ENCODE results near the gene GLRX3.
"Not testable (repeated sequence)": the region's sequence is repeated elsewhere in the genome, so short reads cannot be mapped to it uniquely, and the experiment has no call there.

GLRX3 gene

GRCh38 chr10:130136226-130137089 lies at the start of gene GLRX3:
Gene GLRX3, plus strand, starts transcription at chr10:130136391. Its CDS starts 30 bp downstream, at chr10:130136421.
- in situ Hi-C loops (cut with HindIII; ENCODE audit: low sequenced_read_pairs): no loop called here

- in situ Hi-C loops (cut with HindIII; ENCODE audit: low sequenced_read_pairs): not testable (repeated sequence)
These were observed 45.6 kb upstream of the GLRX3 start for GRCh38 chr10:130090565-130090964.

GRCh38 chr10:130099344-130099743 lies 36.8 kb upstream of the GLRX3 start:
- in situ Hi-C loops (cut with HindIII; ENCODE audit: low sequenced_read_pairs): no loop called here

- in situ Hi-C loops (cut with HindIII; ENCODE audit: low sequenced_read_pairs): no loop called here
These were observed 30.5 kb upstream of the GLRX3 start for GRCh38 chr10:130105724-130106123.

GRCh38 chr10:130108146-130108545 lies 28.0 kb upstream of the GLRX3 start:
- in situ Hi-C loops (cut with HindIII; ENCODE audit: low sequenced_read_pairs): not testable (repeated sequence)

- in situ Hi-C loops (cut with HindIII; ENCODE audit: low sequenced_read_pairs): no loop called here
These were observed 27.1 kb upstream of the GLRX3 start for GRCh38 chr10:130108934-130109604.

GRCh38 chr10:130109796-130110245 lies 26.4 kb upstream of the GLRX3 start:
- in situ Hi-C loops (cut with HindIII; ENCODE audit: low sequenced_read_pairs): no loop called here

GRCh38 chr10:130110246-130111112 lies 25.7 kb upstream of the GLRX3 start, which contains the start of gene C10orf143:
Gene C10orf143, minus strand, starts transcription at chr10:130110830. Its CDS starts 58 bp downstream, at chr10:130110772.
- in situ Hi-C loops (cut with HindIII; ENCODE audit: low sequenced_read_pairs): no loop called here

GRCh38 chr10:130111113-130111851 lies 24.9 kb upstream of the GLRX3 start:
- in situ Hi-C loops (cut with HindIII; ENCODE audit: low sequenced_read_pairs): no loop called here

GRCh38 chr10:130111852-130112180 lies 24.4 kb upstream of the GLRX3 start:
- in situ Hi-C loops (cut with HindIII; ENCODE audit: low sequenced_read_pairs): no loop called here

GRCh38 chr10:130112821-130113220 lies 23.4 kb upstream of the GLRX3 start:
- in situ Hi-C loops (cut with HindIII; ENCODE audit: low sequenced_read_pairs): no loop called here

- in situ Hi-C loops (cut with HindIII; ENCODE audit: low sequenced_read_pairs): not testable (repeated sequence)
These were observed 19.2 kb upstream of the GLRX3 start for GRCh38 chr10:130116942-130117341.

- in situ Hi-C loops (cut with HindIII; ENCODE audit: low sequenced_read_pairs): not testable (repeated sequence)
These were observed 18.7 kb upstream of the GLRX3 start for GRCh38 chr10:130117535-130117934.

GRCh38 chr10:130121486-130122079 lies 14.6 kb upstream of the GLRX3 start:
- in situ Hi-C loops (cut with HindIII; ENCODE audit: low sequenced_read_pairs): no loop called here

GRCh38 chr10:130127364-130128061 lies 8.7 kb upstream of the GLRX3 start:
- in situ Hi-C loops (cut with HindIII; ENCODE audit: low sequenced_read_pairs): no loop called here

- in situ Hi-C loops (cut with HindIII; ENCODE audit: low sequenced_read_pairs): no loop called here
These were observed 8.0 kb upstream of the GLRX3 start for GRCh38 chr10:130128062-130128781.

- in situ Hi-C loops (cut with HindIII; ENCODE audit: low sequenced_read_pairs): no loop called here
These were observed 7.3 kb upstream of the GLRX3 start for GRCh38 chr10:130128922-130129321.

GRCh38 chr10:130135676-130136225 lies 440 bp upstream of the GLRX3 start:
- in situ Hi-C loops (cut with HindIII; ENCODE audit: low sequenced_read_pairs): no loop called here

GRCh38 chr10:130137090-130137448 lies 878 bp downstream of the GLRX3 start:
- in situ Hi-C loops (cut with HindIII; ENCODE audit: low sequenced_read_pairs): no loop called here

All from endothelial cell of hepatic sinusoid (primary cell).